ENCODE results near the gene PRMT7. TPM values are rescaled to one million over a fixed set of nuclear protein-coding genes. Genes with fewer than 3 reads are reported as not detected.

Gene PRMT7
- total and polyA plus RNA-seq, 2 donors (not counting 1 experiment from before 2014, with no cell fraction given) = 76.9 to 80.4 TPM

DNA sequence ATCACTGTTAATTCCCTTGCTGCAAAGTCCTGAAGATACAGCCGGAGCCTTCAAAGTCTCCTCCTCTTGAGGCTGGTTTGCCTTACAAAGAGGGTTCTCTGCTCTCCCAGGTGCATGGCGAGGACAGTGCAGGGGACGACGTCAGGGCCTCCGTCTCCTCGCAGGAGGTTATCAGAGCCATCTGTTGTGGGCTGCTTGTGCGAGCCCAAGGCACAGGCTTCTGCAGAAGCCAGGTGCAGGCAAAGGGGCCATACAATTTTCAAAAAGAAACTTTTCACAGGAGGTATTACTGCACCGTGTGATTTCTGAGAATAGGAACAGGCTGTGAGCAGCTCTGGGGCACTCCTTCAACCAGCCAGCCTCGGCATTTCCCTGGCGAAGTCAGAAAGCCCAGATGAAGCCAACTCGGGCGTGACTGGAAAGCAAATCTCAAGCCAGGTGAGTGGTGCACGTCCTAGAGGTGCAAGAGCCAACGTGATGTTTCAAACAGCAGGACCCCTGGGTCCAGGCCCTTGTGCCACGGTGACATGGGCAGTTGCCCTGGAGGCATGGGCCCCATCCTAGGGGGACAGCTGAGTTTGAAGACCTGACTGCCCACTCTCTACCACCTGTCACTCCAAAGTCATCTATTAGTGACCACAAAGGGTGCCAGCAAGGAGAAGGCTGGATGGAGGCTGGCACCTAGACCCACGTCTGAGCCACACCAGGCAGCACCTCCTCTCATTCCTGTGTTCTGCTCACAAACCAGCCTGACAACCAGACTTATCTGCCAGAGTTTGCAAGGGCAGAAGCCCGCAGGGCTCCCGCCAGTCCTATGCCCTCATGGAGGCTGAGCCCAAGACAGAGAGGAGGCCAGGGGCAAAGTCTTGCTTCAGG lies 68.9 kb downstream of the PRMT7 start:
- Mint-ChIP-seq H3K27me3 (no peaks in the 10 kb centered on the region), H3K4me1 (peaks cover 52% of the 10 kb centered on the region), H3K27ac (peak overlapping the region; percentile 41), H3K4me3 (no peak overlapping the region), H3K9me3 (ENCODE audit: insufficient read depth) (no peaks in the 10 kb centered on the region)
- ATAC-seq (ENCODE audit: low read depth) (no peak), DNase-seq (no peak)
- H3K27me3 ChIP-seq (replicated peaks in 1 of 4; ENCODE audit: control extremely low read depth in 1 of 4, control insufficient read depth in 3 of 4, insufficient read depth in 4 of 4, low read length in 3 of 4) = peaks cover 0 to 3% (median 1%) of the 10 kb centered on the region in 4 experiments
- H3K4me2 ChIP-seq (replicated peaks; ENCODE audit: low read depth, low read length, poor library complexity, severe bottlenecking) = no peak overlapping the region
- no peaks in the 10 kb centered on the region for H3K9me3 ChIP-seq (ENCODE audit: control extremely low read depth in 1 of 3, control insufficient read depth in 2 of 3, insufficient read depth in 1 of 3, low read length in 2 of 3)
- H4K20me1 ChIP-seq (ENCODE audit: control insufficient read depth, insufficient read depth, low read length, poor library complexity, severe bottlenecking) = no peaks in the 10 kb centered on the region
- ChIA-PET POLR2A (no interaction called here), CTCF (no interaction called here)
- H3K27ac ChIP-seq (ENCODE audit: low read length in 2 of 2) = no peak overlapping the region
- H3K79me2 ChIP-seq (ENCODE audit: control insufficient read depth, insufficient read depth, low read length) = no peaks in the 10 kb centered on the region
- TF ChIP-seq EZH2 (IDR thresholded peaks at IDR 0.05; ENCODE audit: borderline replicate concordance, insufficient read depth, low read depth, low read length, poor library complexity, severe bottlenecking) (no peak), CTCF (IDR thresholded peaks at IDR 0.05) (no peak)
- 64% methylated on average over 18 of the region's 18 CpGs for WGBS (ENCODE audit: insufficient coverage)
- H3K4me1 ChIP-seq (ENCODE audit: control insufficient read depth in 2 of 2, insufficient read depth in 2 of 2, low read length in 2 of 2) = peaks cover 40 to 67% of the 10 kb centered on the region in 2 donors
- no peak overlapping the region for H2AFZ ChIP-seq (ENCODE audit: insufficient read depth, low read depth, low read length, poor library complexity, severe bottlenecking)
- H3K36me3 ChIP-seq (replicated peaks in 1 of 2; ENCODE audit: control extremely low read depth in 1 of 2, control insufficient read depth in 1 of 2, extremely low read depth in 1 of 2, insufficient read depth in 2 of 2, low read length in 1 of 2) = no peaks in the 10 kb centered on the region
- no peak overlapping the region for H3K9ac ChIP-seq (ENCODE audit: low read length)
- intact Hi-C loops (cut with micrococcal nuclease) = no loop called here
- H3K4me3 ChIP-seq (ENCODE audit: control extremely low read depth in 1 of 5, extremely low read depth in 1 of 5, insufficient read depth in 1 of 5, low read depth in 2 of 5, low read length in 4 of 5) = no peak overlapping the region

DNA sequence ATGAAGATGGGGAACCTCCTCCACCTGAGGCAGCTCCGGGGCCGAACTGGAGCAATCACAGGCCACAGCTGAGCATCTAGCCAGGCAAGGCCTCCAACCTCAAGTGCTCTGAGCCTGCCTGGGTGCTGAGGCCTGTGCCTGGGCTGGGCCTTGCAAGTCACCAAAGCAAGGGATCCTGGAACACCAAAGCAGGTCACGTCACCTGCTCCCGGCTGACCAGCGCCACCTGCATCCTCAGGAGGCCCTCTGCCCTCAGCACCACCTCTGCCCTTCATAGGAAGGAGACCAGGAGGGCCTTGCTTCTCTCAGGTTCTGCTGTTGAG lies 69.5 kb downstream of the PRMT7 start:
- no peaks in the 10 kb centered on the region for H3K27me3 Mint-ChIP-seq
- H3K4me1 ChIP-seq (ENCODE audit: control insufficient read depth in 2 of 2, insufficient read depth in 2 of 2, low read length in 2 of 2) = peaks cover 46 to 73% of the 10 kb centered on the region in 2 donors
- TF ChIP-seq EZH2 (IDR thresholded peaks at IDR 0.05; ENCODE audit: borderline replicate concordance, insufficient read depth, low read depth, low read length, poor library complexity, severe bottlenecking) (no peak), CTCF (IDR thresholded peaks at IDR 0.05) (no peak)
- CTCF ChIA-PET = no interaction called here
- 90% methylated on average over 4 of the region's 5 CpGs for WGBS (ENCODE audit: insufficient coverage)
- H3K4me1 Mint-ChIP-seq = peaks cover 58% of the 10 kb centered on the region
- POLR2A ChIA-PET = no interaction called here
- no peaks in the 10 kb centered on the region for H3K9me3 Mint-ChIP-seq (ENCODE audit: insufficient read depth)
- peaks cover 0 to 3% (median 1%) of the 10 kb centered on the region in 4 experiments for H3K27me3 ChIP-seq (replicated peaks in 1 of 4; ENCODE audit: control extremely low read depth in 1 of 4, control insufficient read depth in 3 of 4, insufficient read depth in 4 of 4, low read length in 3 of 4)
- H3K36me3 ChIP-seq (replicated peaks in 1 of 2; ENCODE audit: control extremely low read depth in 1 of 2, control insufficient read depth in 1 of 2, extremely low read depth in 1 of 2, insufficient read depth in 2 of 2, low read length in 1 of 2) = no peaks in the 10 kb centered on the region
- H3K4me3 Mint-ChIP-seq = peak overlapping the region; percentile 13
- no peak overlapping the region for H3K4me3 ChIP-seq (ENCODE audit: control extremely low read depth in 1 of 5, extremely low read depth in 1 of 5, insufficient read depth in 1 of 5, low read depth in 2 of 5, low read length in 4 of 5)
- H3K4me2 ChIP-seq (replicated peaks; ENCODE audit: low read depth, low read length, poor library complexity, severe bottlenecking) = no peak overlapping the region
- H3K27ac ChIP-seq (ENCODE audit: low read length in 2 of 2) = no peak overlapping the region
- H3K9me3 ChIP-seq (ENCODE audit: control extremely low read depth in 1 of 3, control insufficient read depth in 2 of 3, insufficient read depth in 1 of 3, low read length in 2 of 3) = no peaks in the 10 kb centered on the region
- ATAC-seq (ENCODE audit: low read depth) (no peak), DNase-seq (no peak)
- intact Hi-C loops (cut with micrococcal nuclease) = no loop called here
- no peaks in the 10 kb centered on the region for H4K20me1 ChIP-seq (ENCODE audit: control insufficient read depth, insufficient read depth, low read length, poor library complexity, severe bottlenecking)
- peak overlapping the region; percentile 76 for H3K27ac Mint-ChIP-seq
- no peak overlapping the region for H3K9ac ChIP-seq (ENCODE audit: low read length)
- no peak overlapping the region for H2AFZ ChIP-seq (ENCODE audit: insufficient read depth, low read depth, low read length, poor library complexity, severe bottlenecking)
- H3K79me2 ChIP-seq (ENCODE audit: control insufficient read depth, insufficient read depth, low read length) = no peaks in the 10 kb centered on the region
